NOMO-1 (cell line): ENCODE results near the gene LCNL1.

ENCODE experiments used
- DNase-seq, 2 experiments: peaks; one replicate each; lab custom pipeline; 2025; ENCODE audit not compliant: unreplicated experiment in 2 of 2; lab: John Stamatoyannopoulos, UW

Gene LCNL1

GRCh38 chr9:137008312-137008711, 25.5 kb downstream of the LCNL1 start:
- no peak for DNase-seq

GRCh38 chr9:137009217-137009616, 26.4 kb downstream of the LCNL1 start:
- no peak for DNase-seq

GRCh38 chr9:137009938-137010732, 27.3 kb downstream of the LCNL1 start:
- no peak for DNase-seq

DNA sequence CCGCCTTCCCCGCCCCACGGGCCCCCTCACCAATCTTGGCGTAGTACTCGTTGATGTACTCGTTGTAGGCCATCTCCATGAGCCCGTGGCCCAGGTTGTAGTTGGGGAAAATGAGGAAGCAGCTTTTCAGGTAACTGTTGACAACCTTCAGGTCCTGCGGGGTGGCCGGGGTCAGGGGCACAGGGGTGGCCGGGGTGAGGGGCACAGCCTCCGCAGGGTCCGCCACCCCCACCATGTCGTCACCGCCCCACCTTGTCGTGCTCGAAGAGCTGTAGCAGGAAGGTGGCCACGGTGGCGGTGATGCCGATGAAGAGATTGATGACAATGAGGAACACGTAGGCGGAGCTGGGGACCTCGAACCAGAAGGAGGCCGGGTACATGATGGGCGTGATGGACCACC, 28.4 kb downstream of the LCNL1 start:
- no peak for DNase-seq

- no peak for DNase-seq
Observed at GRCh38 chr9:137011907-137012675, 29.3 kb downstream of the LCNL1 start.

GRCh38 chr9:137012694-137013570, 30.1 kb downstream of the LCNL1 start:
- no peak for DNase-seq

DNA sequence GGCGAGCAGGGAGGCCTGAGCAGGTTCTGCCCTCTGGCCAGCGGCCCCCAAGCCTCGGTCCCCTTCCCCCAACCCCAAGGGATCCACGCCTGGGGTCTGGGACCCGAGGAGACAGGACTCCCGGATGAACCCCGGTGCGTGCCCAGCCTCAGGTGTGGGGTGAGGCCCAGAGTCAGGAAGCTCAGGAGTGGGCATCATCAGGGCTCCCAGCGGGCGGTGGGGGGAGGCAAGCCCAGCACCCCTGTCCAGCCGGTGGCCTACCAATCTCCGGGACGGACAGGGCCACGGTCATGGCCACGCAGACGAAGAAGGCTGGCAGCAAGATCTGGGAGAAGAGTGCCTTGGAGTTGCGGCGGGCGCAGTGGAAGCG, 30.8 kb downstream of the LCNL1 start:
- no peak for DNase-seq

GRCh38 chr9:137014166-137014565, 31.4 kb downstream of the LCNL1 start:
- no peak for DNase-seq

- DNase-seq, result no peak
Observed at GRCh38 chr9:137014776-137015539, 32.2 kb downstream of the LCNL1 start.

DNA sequence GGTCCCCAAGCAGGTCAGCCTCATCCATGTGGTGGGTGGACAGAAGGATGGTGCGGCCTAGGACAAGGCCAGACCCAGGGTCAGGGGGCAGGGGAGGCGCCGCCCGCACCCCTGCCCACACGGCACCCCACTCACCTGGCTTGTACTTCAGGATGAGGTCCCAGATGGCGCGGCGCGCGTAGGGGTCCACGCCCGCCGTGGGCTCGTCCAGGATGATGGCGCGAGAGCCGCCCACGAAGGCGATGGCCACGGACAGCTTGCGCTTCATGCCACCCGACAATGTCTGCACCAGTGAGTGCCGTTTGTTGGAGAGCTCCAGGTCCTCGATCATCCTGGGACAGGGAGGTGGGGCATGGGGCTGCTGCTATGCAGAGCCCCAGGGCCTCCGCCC, 32.7 kb downstream of the LCNL1 start:
- DNase-seq, result no peak

DNA sequence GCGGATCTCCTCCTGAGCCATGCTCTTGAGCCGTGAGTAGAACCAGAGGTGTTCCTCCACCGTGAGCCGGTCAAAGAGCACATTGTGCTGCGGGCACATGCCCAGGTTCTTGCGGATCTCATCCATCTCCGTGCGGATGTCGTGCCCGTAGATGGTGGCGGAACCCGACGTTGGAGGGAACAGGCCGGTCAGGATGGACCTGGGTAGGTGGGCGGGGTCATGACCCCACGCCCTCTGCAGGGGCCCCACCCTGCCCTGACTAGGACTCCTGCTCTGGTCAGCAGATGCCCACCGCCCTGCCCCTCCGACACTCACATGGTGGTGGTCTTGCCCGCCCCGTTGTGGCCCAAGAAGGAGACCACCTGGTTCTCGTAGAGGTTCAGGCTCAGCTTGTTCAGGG, 33.2 kb downstream of the LCNL1 start:
- no peak for DNase-seq

DNA sequence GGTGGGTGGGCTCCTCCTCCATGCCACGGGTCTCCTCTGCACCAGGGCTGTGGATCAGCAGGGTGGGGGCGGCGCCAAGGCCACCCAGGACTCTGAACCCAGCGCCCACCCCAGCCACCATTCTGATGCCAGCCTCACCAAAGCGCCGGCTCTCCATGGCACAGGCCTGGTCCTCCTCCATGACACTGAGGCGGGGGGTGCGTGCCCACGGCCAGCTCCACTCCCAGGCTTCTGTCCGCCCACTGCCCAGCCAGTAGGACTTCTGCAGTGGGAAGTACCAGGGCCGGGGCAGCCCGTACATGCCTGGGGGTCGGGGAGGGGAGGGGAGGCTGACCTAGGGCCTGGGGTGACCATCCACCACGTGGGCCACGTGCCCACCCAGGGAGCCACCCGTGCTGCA, 33.6 kb downstream of the LCNL1 start:
- no peak for DNase-seq

GRCh38 chr9:137017071-137017470, 34.3 kb downstream of the LCNL1 start:
- DNase-seq, result no peak

DNA sequence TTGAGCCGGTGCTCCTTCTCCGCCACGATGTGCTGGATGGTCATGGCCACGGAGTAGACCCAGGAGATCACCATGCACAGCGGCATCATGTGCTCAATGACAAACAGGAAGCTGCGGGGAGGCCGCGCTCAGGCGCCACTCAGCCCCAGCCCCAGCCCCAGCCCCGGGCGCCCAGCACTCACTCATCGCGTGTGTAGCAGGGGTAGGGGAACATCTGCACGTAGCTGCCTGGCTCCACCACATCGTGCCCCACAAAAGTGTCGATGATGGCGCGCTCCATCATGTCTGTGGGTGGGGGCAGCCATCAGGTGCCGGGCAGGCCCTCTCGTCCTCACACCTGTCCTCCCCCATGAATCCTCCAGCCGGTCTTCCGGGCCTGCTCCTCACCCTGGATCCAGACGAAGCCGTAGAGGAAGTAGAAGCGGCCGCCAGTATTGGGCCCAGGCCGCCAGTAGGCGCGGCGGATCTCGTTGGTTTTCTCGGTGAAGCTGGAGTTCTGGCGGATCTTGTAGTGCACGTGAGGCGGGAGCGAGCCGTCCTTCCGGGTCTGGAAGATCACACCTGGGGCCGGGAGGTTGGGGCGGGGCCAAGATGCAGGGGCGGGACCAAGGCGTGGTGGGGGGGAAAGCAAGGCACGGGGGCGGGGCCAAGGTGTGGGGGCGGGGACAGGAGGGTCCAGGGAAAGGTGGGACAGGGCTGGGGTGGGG, 35.2 kb downstream of the LCNL1 start:
- no peak for DNase-seq

- no peak for DNase-seq
Observed at GRCh38 chr9:137018761-137019559, 36.2 kb downstream of the LCNL1 start.

DNA sequence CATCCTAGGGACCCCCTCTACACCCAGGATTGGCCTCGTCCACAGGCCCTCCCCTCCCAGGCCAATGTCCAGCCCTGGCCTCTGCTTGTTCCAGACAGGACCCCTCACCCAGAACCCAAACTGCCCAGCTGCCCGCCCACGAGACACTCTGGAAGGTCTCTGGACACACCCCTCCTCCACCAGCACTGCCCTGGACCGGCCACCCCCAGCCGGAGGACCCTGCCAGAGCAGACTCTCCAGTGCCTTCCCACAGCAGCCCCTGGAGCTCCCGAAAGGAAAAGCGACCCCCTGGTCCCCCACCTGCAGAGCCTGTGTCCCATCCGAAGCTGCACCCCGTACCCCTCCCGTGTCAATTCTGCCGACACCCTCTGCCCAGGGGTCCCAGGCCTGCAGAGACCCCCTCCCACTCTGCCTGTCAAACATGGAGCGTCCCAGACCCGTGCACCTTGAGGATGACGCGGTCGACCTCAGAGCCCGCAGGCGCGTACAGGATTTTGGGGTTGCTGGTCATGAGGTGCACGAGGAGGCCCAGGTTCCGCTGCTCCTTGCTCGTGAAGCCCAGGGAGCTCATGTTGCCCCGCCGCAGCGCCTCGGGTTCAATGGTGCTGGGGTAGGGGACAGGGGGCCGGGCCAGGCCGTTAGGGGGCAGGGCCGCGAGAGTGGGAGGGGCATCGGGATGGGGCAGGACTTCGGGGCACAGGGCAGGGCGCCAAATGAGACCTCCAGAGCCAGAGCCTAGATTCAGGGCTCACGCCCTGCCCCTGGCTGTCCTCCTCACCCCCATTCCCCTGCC, 37.3 kb downstream of the LCNL1 start:
- no peak for DNase-seq

DNA sequence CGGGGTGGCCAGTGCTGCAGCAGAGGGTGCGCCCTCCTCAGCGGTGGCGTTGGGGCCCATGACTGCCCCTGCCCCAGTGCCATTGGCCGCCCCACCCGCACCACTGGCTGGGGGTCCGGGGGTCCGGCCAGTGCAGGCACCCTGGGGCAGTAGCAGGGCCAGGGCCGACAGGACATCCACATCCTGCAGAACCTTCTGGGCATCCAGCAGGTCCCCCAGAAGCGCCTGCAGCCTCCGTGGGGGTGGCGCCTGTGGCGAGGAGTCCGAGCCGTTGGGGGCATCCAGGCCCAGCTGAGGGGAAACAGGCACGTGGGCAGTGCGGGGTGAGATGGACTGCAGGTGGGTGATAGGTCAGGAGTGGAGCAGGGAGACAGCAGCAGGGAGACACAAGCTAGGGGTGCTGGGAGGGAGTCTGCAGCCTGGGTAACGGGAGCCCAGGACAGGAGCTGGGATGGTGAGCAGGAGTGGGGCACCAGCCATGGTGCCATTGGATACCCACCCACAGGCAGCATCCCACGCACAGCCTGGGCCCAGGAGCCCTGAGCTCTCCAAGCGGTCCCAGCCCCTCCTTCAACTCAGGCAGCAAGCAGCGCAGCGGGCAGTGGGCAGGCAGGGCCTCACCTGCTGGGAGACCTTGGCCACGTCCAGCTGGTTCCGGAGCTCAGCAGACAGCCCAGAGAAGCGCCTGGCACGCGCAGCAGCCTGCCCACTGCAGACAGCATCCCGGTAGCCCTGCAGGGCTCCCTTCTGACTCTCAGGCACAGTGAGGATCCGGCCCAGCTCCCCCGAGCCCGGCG, 38.2 kb downstream of the LCNL1 start:
- DNase-seq, result no peak

DNA sequence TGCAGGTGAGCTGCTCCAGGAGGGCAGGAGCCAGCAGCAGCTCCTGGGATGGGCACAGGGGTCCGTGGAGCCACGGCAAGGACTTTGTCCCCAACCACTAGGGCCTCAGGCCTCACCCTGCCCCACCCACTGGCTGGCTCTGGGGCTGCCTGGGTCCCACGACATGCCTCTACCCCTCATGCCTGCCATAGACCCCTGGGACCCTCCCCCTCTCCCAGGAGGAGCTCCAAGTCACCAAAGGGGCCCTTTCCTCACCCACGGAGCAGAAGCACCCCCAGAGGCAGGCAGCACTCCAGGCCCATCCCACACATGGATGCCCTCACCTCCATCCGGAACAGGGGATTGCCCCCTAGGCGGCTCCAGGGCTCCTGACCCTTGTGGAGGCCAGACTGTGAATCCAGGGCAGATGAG, 38.8 kb downstream of the LCNL1 start:
- DNase-seq, result no peak
